Ammon's horn (tissue), 1 donor: ENCODE measurements around the gene TMEM54.

Experiments
- DNase-seq: peaks from one replicate; pipeline ENCODE4 v3.0.0-alpha.2; 2016; ENCODE audit warnings: low spot score

TMEM54 gene

GRCh38 chr1:32881871-32882850 is 19.0 kb downstream of the TMEM54 start:
- peak; percentile 69 for DNase-seq

GRCh38 chr1:32881291-32881690 is 19.9 kb downstream of the TMEM54 start:
- DNase-seq = no peak

GRCh38 chr1:32878637-32879041 is 22.6 kb downstream of the TMEM54 start:
- no peak for DNase-seq

- DNase-seq = peak; percentile 64
These were observed 23.0 kb downstream of the TMEM54 start for GRCh38 chr1:32878183-32878582.

GRCh38 chr1:32877211-32878110 is 23.7 kb downstream of the TMEM54 start:
- DNase-seq = no peak

GRCh38 chr1:32876341-32877210 is 24.6 kb downstream of the TMEM54 start:
- peak; percentile 71 for DNase-seq

- no peak for DNase-seq
These were observed 26.1 kb downstream of the TMEM54 start for GRCh38 chr1:32874860-32875752.

GRCh38 chr1:32873484-32873883 is 27.7 kb downstream of the TMEM54 start:
- DNase-seq = no peak

GRCh38 chr1:32872192-32872460 is 29.1 kb downstream of the TMEM54 start:
- DNase-seq = no peak

GRCh38 chr1:32871364-32872191 is 29.6 kb downstream of the TMEM54 start:
- DNase-seq = no peak

- DNase-seq = no peak
These were observed 30.4 kb downstream of the TMEM54 start, which contains the start of gene FNDC5 for GRCh38 chr1:32870615-32871363. Gene FNDC5 (minus strand): TSS chr1:32870912.

GRCh38 chr1:32869923-32870614 is 31.1 kb downstream of the TMEM54 start:
- DNase-seq = no peak

GRCh38 chr1:32868806-32869455 is 32.3 kb downstream of the TMEM54 start:
- DNase-seq = no peak

- no peak for DNase-seq
These were observed 33.1 kb downstream of the TMEM54 start for GRCh38 chr1:32868085-32868484.

- DNase-seq = no peak
These were observed 33.5 kb downstream of the TMEM54 start for GRCh38 chr1:32867671-32868070.

- no peak for DNase-seq
These were observed 34.0 kb downstream of the TMEM54 start for GRCh38 chr1:32867151-32867550.

GRCh38 chr1:32865639-32866405 is 35.4 kb downstream of the TMEM54 start:
- DNase-seq = no peak
